OCI-LY7 (cell line): ENCODE results near the gene NDUFC2. TPM values are rescaled to one million over a fixed set of nuclear protein-coding genes. Genes with fewer than 3 reads are reported as not detected.

Experiments
- BruUV-seq: library from RNA; stranded (reverse); fragments of 400-500 nt; replicated peaks from 2 replicates; lab custom pipeline; 2021; lab: Mats Ljungman, UMichigan
- CTCF ChIA-PET: fragments of 300-600 bp; sonication (Branson Sonifier 250); formaldehyde crosslinking; loops from one replicate; lab custom pipeline; 2022; ENCODE audit warnings: antibody characterized with exemption; ENCODE audit not compliant: unreplicated experiment; lab: Charles Lee
- POLR2A ChIA-PET: fragments of 300-600 bp; sonication (Branson Sonifier 250); formaldehyde crosslinking; loops from one replicate; lab custom pipeline; 2022; ENCODE audit warnings: antibody characterized with exemption; lab: Charles Lee
- DNase-seq: peaks from one replicate; pipeline ENCODE4 v3.0.0-alpha.2; 2015; ENCODE audit warnings: low spot score
- H2AFZ ChIP-seq: fragments of 200-600 bp; sonication (generic), shearing (Covaris generic); 2 replicates; pipeline ENCODE4 v1.6.1; 2014; ENCODE audit warnings: mild to moderate bottlenecking, antibody characterized with exemption, low read length, moderate library complexity
- H3K27ac ChIP-seq: fragments of 200-600 bp; sonication (generic); 2 replicates; pipeline ENCODE4 v1.5.1; 2014; ENCODE audit warnings: mixed run types, low read depth, mild to moderate bottlenecking, moderate library complexity, low read length, inconsistent platforms; ENCODE audit not compliant: poor library complexity, severe bottlenecking
- H3K36me3 ChIP-seq: fragments of 200-600 bp; sonication (generic); 2 replicates; pipeline ENCODE4 v1.6.1; 2014; ENCODE audit warnings: mild to moderate bottlenecking, antibody characterized with exemption, low read length, moderate library complexity, mixed read lengths; ENCODE audit not compliant: insufficient read depth
- H3K4me1 ChIP-seq: fragments of 200-600 bp; sonication (generic); 2 replicates; pipeline ENCODE4 v1.5.1; 2014; ENCODE audit warnings: mild to moderate bottlenecking, low read length; ENCODE audit not compliant: insufficient read depth, poor library complexity, severe bottlenecking
- H3K4me2 ChIP-seq: fragments of 200-600 bp; sonication (generic); 2 replicates; pipeline ENCODE4 v1.6.1; 2014; ENCODE audit warnings: mild to moderate bottlenecking, low read length
- H3K4me3 ChIP-seq: fragments of 200-600 bp; sonication (generic); 2 replicates; pipeline ENCODE4 v1.5.1; 2014; ENCODE audit warnings: mild to moderate bottlenecking, low read depth, low read length; ENCODE audit not compliant: poor library complexity, severe bottlenecking
- H3K79me2 ChIP-seq: fragments of 200-600 bp; sonication (generic); 2 replicates; pipeline ENCODE4 v1.6.1; 2016; ENCODE audit warnings: low read depth, mild to moderate bottlenecking, low read length, moderate library complexity, mixed read lengths; ENCODE audit not compliant: insufficient read depth
- H3K9me2 ChIP-seq: fragments of 200-600 bp; sonication (generic); 2 replicates; pipeline ENCODE4 v1.6.1; 2016; ENCODE audit warnings: mild to moderate bottlenecking, low read length, mixed read lengths; ENCODE audit not compliant: insufficient read depth
- H3K9me3 ChIP-seq: fragments of 200-600 bp; sonication (generic); 2 replicates; pipeline ENCODE4 v1.6.1; 2014; ENCODE audit warnings: mild to moderate bottlenecking, mixed run types, low read length, mixed read lengths
- H4K20me1 ChIP-seq: fragments of 200-600 bp; sonication (generic); 2 replicates; pipeline ENCODE4 v1.6.1; 2014; ENCODE audit warnings: mild to moderate bottlenecking, antibody characterized with exemption, low read length, moderate library complexity, mixed read lengths; ENCODE audit not compliant: insufficient read depth
- CTCF ChIP-seq: fragments of 200-600 bp; sonication (generic); conservative IDR thresholded peaks from 2 replicates; pipeline ENCODE4 v1.5.1; 2014; ENCODE audit warnings: mild to moderate bottlenecking, antibody characterized with exemption, low read length, moderate library complexity, mixed read lengths
- EZH2phosphoT487 ChIP-seq: fragments of 200-600 bp; sonication (generic); IDR thresholded peaks from 2 replicates; pipeline ENCODE4 v1.6.1; 2018; ENCODE audit warnings: low read depth, borderline replicate concordance, mild to moderate bottlenecking, mixed run types, antibody characterized with exemption, low read length, moderate library complexity, mixed read lengths
- intact Hi-C: fragments of 100-400 bp; cut with micrococcal nuclease; formaldehyde crosslinking; loops from one replicate; pipeline ENCODE4 v1.10.0; 2022; ENCODE audit not compliant: unreplicated experiment
- total RNA-seq, 2 experiments: library from RNA; depleted of rRNA in 1 of 2; stranded (reverse); fragments of >200 nt in 1 of 2; shearing (Covaris generic) in 1 of 2; gene quantifications; 2 replicates each; pipeline ENCODE4 v1.2.3, GENCODE V29; 2014 to 2022

The NDUFC2 gene
- total RNA-seq, 2 experiments from 2014 or later: 53.3 to 95.7 TPM

- H3K4me3 ChIP-seq: no peak overlapping the region
- no peaks in the 10 kb centered on the region for H3K9me3 ChIP-seq
- intact Hi-C loops: no loop called here
- H4K20me1 ChIP-seq: no peaks in the 10 kb centered on the region
- H3K4me2 ChIP-seq: no peak overlapping the region
- CTCF ChIA-PET: no interaction called here
- TF ChIP-seq CTCF: no peak
- TF ChIP-seq EZH2phosphoT487: no peak
- H3K4me1 ChIP-seq: no peaks in the 10 kb centered on the region
- no TSS peak for BruUV-seq
- H2AFZ ChIP-seq: no peak overlapping the region
- DNase-seq: no peak
- H3K36me3 ChIP-seq: no peaks in the 10 kb centered on the region
- H3K9me2 ChIP-seq: no peaks in the 10 kb centered on the region
- no peaks in the 10 kb centered on the region for H3K79me2 ChIP-seq
- no peak overlapping the region for H3K27ac ChIP-seq
- POLR2A ChIA-PET: interaction anchor here (0.9 kb wide), 1 partner anchor 40 kb away, joined by 3 read pairs; no protein-coding TSS in a partner anchor
Observed at GRCh38 chr11:78037056-78037455, 42.6 kb downstream of the NDUFC2 start.

GRCh38 chr11:78036313-78036712, 43.3 kb downstream of the NDUFC2 start:
- TF ChIP-seq EZH2phosphoT487 (no peak), CTCF (no peak)
- Histone ChIP-seq H3K4me1 (no peaks in the 10 kb centered on the region), H3K9me2 (no peaks in the 10 kb centered on the region), H3K27ac (no peak overlapping the region), H3K79me2 (no peaks in the 10 kb centered on the region), H3K4me3 (no peak overlapping the region), H3K36me3 (no peaks in the 10 kb centered on the region), H3K4me2 (no peak overlapping the region), H2AFZ (no peak overlapping the region), H4K20me1 (no peaks in the 10 kb centered on the region), H3K9me3 (no peaks in the 10 kb centered on the region)
- BruUV-seq: no TSS peak
- CTCF ChIA-PET: no interaction called here
- intact Hi-C loops: no loop called here
- POLR2A ChIA-PET: interaction anchor here (1.0 kb wide), 1 partner anchor 552 kb away, joined by 3 read pairs; no protein-coding TSS in a partner anchor
- no peak for DNase-seq

GRCh38 chr11:78034623-78035022, 45.0 kb downstream of the NDUFC2 start:
- DNase-seq: no peak
- Histone ChIP-seq H3K4me1 (no peaks in the 10 kb centered on the region), H4K20me1 (no peaks in the 10 kb centered on the region), H3K9me3 (no peaks in the 10 kb centered on the region), H2AFZ (no peak overlapping the region; the same call in 1 of the 2 replicates), H3K4me3 (no peak overlapping the region), H3K27ac (no peak overlapping the region), H3K79me2 (no peaks in the 10 kb centered on the region), H3K4me2 (no peak overlapping the region), H3K36me3 (no peaks in the 10 kb centered on the region), H3K9me2 (no peaks in the 10 kb centered on the region)
- POLR2A ChIA-PET: interaction anchor here (0.6 to 0.8 kb wide), 2 partner anchors 10 to 1145 kb away, joined by 3 read pairs; no protein-coding TSS in a partner anchor
- intact Hi-C loops: no loop called here
- no TSS peak for BruUV-seq
- no peak for TF ChIP-seq EZH2phosphoT487
- TF ChIP-seq CTCF: 0 out of 2 replicates have a peak, but pooled peaks have one; percentile 21
- CTCF ChIA-PET: interaction anchor here (0.6 kb wide), 1 partner anchor 892 kb away, joined by 3 read pairs; no protein-coding TSS in a partner anchor
